Adipose tissue (tissue), 3 donors: ENCODE data around the gene MKLN1. TPM values are rescaled to one million over a fixed set of nuclear protein-coding genes. Genes with fewer than 3 reads are reported as not detected.

Experiments
- H3K27ac ChIP-seq: one replicate; pipeline ENCODE4 v1.5.1; 2013; ENCODE audit warnings: low read depth, low read length
- WGBS, 3 donors: extraction: QIAGEN DNeasy Blood & Tissue Kit; methylation state at CpG; one replicate each; pipeline ENCODE4 v1.1.7; 2013; 5-methylcytosine and 5-hydroxymethylcytosine counted together
- polyA plus RNA-seq, 3 donors: library from polyadenylated mRNA; stranded (reverse); fragments of 200-250 nt; gene quantifications; one replicate each; pipeline ENCODE4 v1.2.3, GENCODE V29; 2013
- donor health status: healthy with polysubstance abuse.
- donor health status: Bipolar disorder and iron deficiency.
- donor health status: healthy.

Gene MKLN1
- 10 to 100 TPM in 2 of 3 donors, 1 to 10 TPM in 1; 6.5 to 13.7 (median 13.6) TPM for polyA plus RNA-seq

- 0 to 1% (median 0%) methylated on average over 64 to 69 of the region's 69 CpGs for WGBS, 3 donors
- H3K27ac ChIP-seq: peak within 1 kb of the TSS; percentile 76
These were observed at the start of gene MKLN1 for GRCh38 chr7:131327626-131328376. Gene MKLN1, plus strand, starts transcription at chr7:131327876. Its CDS starts 24 bp downstream, at chr7:131327900.

- H3K27ac ChIP-seq: no peak overlapping the region
- 35 to 53% (median 48%) methylated on average over 1 of the region's 1 CpG for WGBS, 3 donors
These were observed 48.6 kb upstream of the MKLN1 start for GRCh38 chr7:131279044-131279443.

GRCh38 chr7:131281266-131282048 lies 46.2 kb upstream of the MKLN1 start:
- no peak overlapping the region for H3K27ac ChIP-seq
- 88 to 89% (median 88%) methylated on average over 5 of the region's 5 CpGs for WGBS, 3 donors

- 67 to 80% (median 80%) methylated on average over 13 of the region's 13 CpGs for WGBS, 3 donors
- H3K27ac ChIP-seq: no peak overlapping the region
These were observed 42.8 kb upstream of the MKLN1 start for GRCh38 chr7:131284702-131285419.

DNA sequence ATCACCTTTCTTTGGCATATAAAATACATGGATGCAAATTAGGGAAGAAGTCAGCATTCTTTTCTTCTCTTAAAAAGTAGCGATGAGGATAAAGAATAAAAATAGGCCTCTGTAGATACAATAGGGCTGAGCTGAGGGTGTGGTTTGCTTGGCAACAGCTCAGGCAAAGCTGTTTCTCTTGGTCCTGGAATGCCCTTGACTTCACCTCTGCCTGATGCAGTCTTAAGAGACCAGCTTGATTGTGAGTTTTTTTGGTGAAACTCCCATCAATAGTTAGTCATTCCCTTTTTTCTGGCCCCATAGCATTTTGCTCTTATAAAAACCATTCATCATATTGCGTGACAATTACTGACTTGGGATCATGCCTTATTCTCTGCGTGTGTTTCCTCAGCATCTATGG lies 42.1 kb upstream of the MKLN1 start:
- 61 to 85% (median 71%) methylated on average over 3 of the region's 3 CpGs for WGBS, 3 donors
- no peak overlapping the region for H3K27ac ChIP-seq

DNA sequence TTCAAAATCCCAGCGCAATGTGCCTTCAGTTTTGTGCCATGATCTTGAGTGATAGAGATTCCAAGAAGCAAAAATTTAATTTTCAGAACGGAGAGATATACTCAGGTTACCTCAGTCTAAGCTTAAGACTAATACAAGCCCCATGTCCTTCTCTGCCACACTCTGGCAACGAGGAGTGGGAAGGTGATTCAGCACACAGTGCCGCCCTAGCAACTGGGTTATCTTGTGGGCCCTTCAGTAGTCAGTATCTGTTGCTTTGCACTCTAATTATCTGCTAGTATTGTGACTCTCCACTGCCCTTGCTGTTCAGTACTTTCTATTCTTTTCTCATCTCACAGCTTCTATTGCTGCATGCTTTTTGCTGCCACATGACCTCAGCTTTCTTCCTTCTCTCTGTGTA lies 39.2 kb upstream of the MKLN1 start:
- no peak overlapping the region for H3K27ac ChIP-seq
- WGBS, 3 donors: 70 to 94% (median 93%) methylated on average over 4 of the region's 4 CpGs

DNA sequence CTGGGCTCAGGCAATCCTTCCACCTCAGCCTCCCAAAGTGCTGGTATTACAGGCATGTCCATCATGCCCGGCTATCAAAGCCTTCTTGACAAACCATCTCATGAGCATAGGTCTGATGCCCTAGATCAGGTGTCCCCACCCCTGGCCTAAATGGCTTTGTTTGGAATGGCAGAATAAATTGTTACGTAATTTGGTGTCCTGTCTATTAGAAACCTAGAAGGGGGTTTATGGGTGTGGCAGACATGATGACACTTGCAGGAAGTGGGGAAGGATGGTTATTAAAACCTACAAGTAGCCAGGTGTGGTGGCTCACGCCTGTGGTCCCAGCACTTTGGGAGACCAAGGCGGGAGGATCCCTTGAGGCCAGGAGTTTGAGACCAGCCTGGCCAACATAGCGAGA lies 38.6 kb upstream of the MKLN1 start:
- WGBS, 3 donors: 94 to 99% (median 98%) methylated on average over 5 of the region's 5 CpGs
- H3K27ac ChIP-seq: no peak overlapping the region

DNA sequence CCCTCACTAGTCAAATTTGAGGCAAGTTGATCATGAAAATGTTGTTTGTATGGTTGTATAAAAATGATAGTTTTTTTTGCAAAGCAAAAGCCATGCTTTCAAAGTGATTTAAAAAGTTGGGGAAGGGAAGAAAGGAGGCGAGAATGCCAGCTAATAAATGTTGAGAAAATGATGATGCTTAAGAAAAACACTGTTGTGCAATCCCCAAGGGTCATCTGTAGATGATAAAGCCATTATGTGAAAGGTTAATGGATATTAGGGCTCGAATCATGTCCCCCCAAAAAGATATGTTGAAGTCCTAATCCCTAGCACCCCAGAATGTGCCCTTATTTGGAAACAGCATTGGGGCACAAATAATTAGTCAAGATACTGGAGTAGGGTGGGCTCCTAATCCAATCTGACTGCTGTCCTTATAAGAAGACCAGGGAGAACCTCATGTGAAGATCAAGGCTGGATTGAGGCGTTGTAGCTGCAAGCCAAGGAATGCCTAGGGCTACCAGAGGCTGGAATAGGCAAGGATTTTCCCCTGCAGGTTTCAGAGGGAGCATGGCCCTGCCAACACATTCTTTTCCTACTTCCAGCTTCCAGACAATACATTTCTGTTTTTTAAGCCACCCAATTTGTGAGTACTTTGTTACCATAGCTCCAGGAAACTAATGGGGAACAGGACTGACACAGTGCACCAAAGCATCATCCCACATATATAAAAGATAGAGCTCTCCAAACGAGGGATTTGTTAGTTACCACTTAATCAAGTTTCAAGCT lies 35.4 kb upstream of the MKLN1 start:
- H3K27ac ChIP-seq: no peak overlapping the region
- 69 to 83% (median 78%) methylated on average over 4 of the region's 4 CpGs for WGBS, 3 donors

- no peak overlapping the region for H3K27ac ChIP-seq
- WGBS, 3 donors: 96 to 100% (median 98%) methylated on average over 1 of the region's 1 CpG
These were observed 34.7 kb upstream of the MKLN1 start for GRCh38 chr7:131293018-131293417.

DNA sequence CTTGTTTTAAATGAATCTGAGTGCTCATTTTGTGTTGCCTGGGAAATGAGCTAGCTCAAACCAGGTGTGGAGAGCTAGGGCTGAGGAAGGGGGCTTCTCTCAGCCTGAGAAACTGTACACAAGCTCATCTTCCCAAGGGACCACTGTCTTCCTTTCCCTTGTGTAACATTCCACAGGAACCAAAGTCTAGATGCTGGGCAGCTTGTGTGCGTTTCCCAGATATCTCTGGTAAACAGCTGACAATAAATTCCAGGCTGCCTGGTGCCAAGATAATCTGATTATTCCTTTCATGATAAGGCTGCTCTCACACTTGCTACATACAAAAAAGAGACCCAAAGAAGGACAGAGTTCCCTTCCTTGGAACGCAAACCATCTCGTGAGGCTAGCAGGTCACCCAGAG lies 33.1 kb upstream of the MKLN1 start:
- H3K27ac ChIP-seq: no peak overlapping the region
- 23 to 88% (median 34%) methylated on average over 3 of the region's 3 CpGs for WGBS, 3 donors

DNA sequence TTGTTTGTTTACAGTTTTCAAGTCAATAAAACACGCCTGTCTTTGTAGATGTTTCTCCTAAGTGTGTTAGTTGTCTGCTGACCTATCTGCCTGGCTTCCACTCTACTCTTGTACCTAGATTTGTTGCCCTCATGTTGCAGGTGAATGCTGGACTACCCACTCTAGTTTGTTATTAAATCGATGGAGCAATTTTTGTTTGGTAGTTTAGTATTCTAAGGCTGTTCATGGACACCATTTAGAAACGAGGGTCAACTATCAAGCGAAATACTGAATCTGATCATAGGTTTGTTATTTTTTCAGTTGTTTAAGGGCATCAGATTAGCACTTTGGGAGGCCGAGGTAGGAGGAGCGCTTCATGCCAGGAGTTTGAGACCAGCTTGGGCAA lies 29.1 kb upstream of the MKLN1 start:
- H3K27ac ChIP-seq: no peak overlapping the region
- 84 to 93% (median 93%) methylated on average over 6 of the region's 6 CpGs for whole genome bisulfite sequencing, 3 donors

- no peak overlapping the region for H3K27ac ChIP-seq
These were observed 28.6 kb upstream of the MKLN1 start for GRCh38 chr7:131299074-131299473.

DNA sequence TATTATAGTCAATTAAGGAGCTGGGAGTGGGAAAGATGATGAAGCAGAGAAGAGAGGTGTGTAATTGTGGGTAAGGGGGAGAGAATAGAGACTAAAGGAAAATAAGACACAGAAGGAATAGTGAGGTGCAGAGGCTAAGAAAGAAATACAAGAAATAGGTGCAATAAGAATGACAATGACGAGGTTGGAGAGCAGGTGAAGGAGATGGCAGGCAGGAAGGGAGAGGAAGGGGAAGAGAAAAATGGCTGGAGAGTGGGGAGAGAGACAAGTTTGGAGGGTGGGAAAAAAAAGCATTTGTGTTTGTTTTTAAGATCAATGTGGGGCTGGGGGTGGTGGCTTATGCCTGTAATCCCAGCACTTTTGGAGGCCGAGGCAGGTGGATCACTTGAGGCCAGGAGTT lies 27.6 kb upstream of the MKLN1 start:
- 71 to 85% (median 82%) methylated on average over 2 of the region's 2 CpGs for WGBS, 3 donors

DNA sequence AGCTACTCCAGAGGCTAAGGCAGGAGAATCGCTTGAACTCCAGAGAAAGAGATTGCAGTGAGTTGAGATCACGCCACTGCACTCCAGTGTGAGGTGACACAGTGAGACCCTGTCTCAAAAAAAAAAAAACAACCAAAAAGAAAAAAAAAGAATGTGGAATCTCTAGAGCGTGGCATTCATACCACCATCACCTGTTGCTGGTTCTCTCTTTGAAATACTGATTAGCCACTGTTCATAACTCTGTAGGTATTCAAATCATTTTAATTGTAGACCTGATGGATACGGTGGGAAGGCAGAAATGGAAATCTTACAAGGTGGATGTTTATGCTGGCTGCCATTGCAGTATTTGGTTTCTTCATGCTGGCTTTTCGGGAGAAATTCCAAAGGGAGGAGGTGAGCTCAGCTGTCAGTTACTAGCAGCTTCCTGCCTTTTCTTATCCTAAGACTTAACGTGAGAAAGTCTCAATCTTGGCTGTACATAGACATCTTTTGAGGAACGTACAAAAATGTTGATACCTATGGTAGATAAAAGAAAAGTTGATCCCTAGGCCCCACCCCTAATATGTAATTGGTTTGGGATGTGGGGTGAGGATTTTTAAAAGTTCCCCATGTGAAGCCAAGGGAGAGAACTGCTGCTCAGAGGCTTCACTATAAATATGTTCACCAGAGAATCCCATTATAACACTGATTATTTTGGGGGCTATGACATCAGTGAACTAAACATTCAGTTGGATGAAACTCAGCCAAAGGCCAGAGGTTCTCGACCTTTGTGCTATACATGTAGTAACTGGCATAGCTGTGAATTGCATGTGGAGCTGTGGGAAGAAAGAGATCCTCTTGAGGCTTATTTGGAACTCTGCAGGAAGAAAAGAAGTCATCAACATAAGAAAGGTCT lies 26.9 kb upstream of the MKLN1 start:
- WGBS, 3 donors: 65 to 73% (median 72%) methylated on average over 8 of the region's 8 CpGs
- no peak overlapping the region for H3K27ac ChIP-seq

More for the DNA sequence above, 27.6 kb upstream of the MKLN1 start:
- H3K27ac ChIP-seq: no peak overlapping the region

GRCh38 chr7:131302446-131302845 lies 25.2 kb upstream of the MKLN1 start:
- WGBS, 3 donors: 51 to 85% (median 79%) methylated on average over 4 of the region's 4 CpGs

GRCh38 chr7:131302876-131303707 lies 24.6 kb upstream of the MKLN1 start:
- no peak overlapping the region for H3K27ac ChIP-seq
- 68 to 78% (median 70%) methylated on average over 8 of the region's 8 CpGs for WGBS, 3 donors

More at GRCh38 chr7:131302446-131302845, 25.2 kb upstream of the MKLN1 start:
- H3K27ac ChIP-seq: no peak overlapping the region

DNA sequence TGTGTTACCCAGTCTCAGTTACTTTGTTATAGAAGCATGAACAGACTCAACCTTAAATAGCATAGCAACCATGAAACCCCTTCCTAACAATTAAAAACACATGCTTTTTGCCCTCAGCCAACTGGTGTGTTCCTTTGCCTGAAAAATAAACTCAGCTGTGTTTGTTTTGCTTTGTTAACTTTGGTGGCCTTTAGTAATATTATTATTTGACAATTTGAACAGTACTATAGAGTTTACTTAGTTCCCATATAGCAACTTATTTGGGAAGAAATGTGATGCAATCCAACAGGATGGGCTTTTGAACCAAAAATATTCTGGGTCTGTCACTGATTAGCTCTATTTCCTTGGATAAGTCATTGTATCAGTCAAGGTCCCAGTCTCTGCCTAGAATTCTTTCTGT lies 22.5 kb upstream of the MKLN1 start:
- H3K27ac ChIP-seq: no peak overlapping the region
